Lower lobe of right lung (tissue), 2 donors: Measurements from ENCODE around the gene IRF2BP2. TPM values are rescaled to one million over a fixed set of nuclear protein-coding genes. Genes with fewer than 3 reads are reported as not detected.

Experiments used
- ATAC-seq, 2 donors: fragments of 200-7000 bp; cut with Tn5 transposase; one replicate each; pipeline ENCODE4 v1.9.1; 2020 to 2022; ENCODE audit warnings: mild to moderate bottlenecking in 2 of 2, moderate library complexity in 2 of 2
- DNase-seq: peaks from one replicate; pipeline ENCODE4 v3.0.0-alpha.2; 2020
- H3K27ac ChIP-seq: fragments of 200-600 bp; one replicate; pipeline ENCODE4 v1.8.0; 2022
- H3K27me3 ChIP-seq: fragments of 200-600 bp; one replicate; pipeline ENCODE4 v1.8.0; 2022; ENCODE audit warnings: low read depth
- H3K36me3 ChIP-seq: fragments of 200-600 bp; one replicate; pipeline ENCODE4 v1.8.0; 2022; ENCODE audit warnings: mild to moderate bottlenecking
- H3K4me1 ChIP-seq: fragments of 200-600 bp; one replicate; pipeline ENCODE4 v1.8.0; 2022
- H3K4me3 ChIP-seq: fragments of 200-600 bp; one replicate; pipeline ENCODE4 v1.8.0; 2022; ENCODE audit warnings: mild to moderate bottlenecking
- H3K9me3 ChIP-seq: fragments of 200-600 bp; one replicate; pipeline ENCODE4 v1.8.0; 2022
- CTCF ChIP-seq: fragments of 200-600 bp; IDR thresholded peaks from one replicate; pipeline ENCODE4 v1.8.0; 2022; ENCODE audit warnings: antibody characterized with exemption, mild to moderate bottlenecking
- intact Hi-C: fragments of 100-400 bp; cut with DNase I; formaldehyde crosslinking; loops from one replicate; pipeline ENCODE4 v1.11.0; 2022
- total RNA-seq: library from RNA; stranded (reverse); fragmentation: NEBNext Ultra II Directional; extraction: Animal tissue kit (Norgen Biotek cat#: 25700); gene quantifications from one replicate; pipeline ENCODE4 v1.2.1, GENCODE V29; 2021
- donor health status: DM: no; HTN: yes; CAD: no; lungs with severe emphysema.

Gene IRF2BP2
- total RNA-seq, 1 donor from 2014 or later = 154 TPM

GRCh38 chr1:234627009-234627950, 17.3 kb upstream of the IRF2BP2 start:
- Histone ChIP-seq H3K36me3 (no peaks in the 10 kb centered on the region), H3K4me3 (no peak overlapping the region), H3K27me3 (no peaks in the 10 kb centered on the region), H3K27ac (no peak overlapping the region), H3K9me3 (no peaks in the 10 kb centered on the region), H3K4me1 (peaks cover 15% of the 10 kb centered on the region)
- TF ChIP-seq CTCF = no peak
- no peak for DNase-seq
- intact Hi-C loops = no loop called here
- no peak for ATAC-seq

- ATAC-seq = no peak
- Histone ChIP-seq H3K27ac (no peak overlapping the region), H3K36me3 (no peaks in the 10 kb centered on the region), H3K9me3 (no peaks in the 10 kb centered on the region), H3K4me3 (no peak overlapping the region), H3K4me1 (peaks cover 9% of the 10 kb centered on the region), H3K27me3 (no peaks in the 10 kb centered on the region)
- TF ChIP-seq CTCF = no peak
- intact Hi-C loops = no loop called here
- DNase-seq = no peak
Measured at GRCh38 chr1:234626391-234626790, 16.4 kb upstream of the IRF2BP2 start.

- DNase-seq (no peak), ATAC-seq (no peak)
- TF ChIP-seq CTCF = no peak
- intact Hi-C loops = no loop called here
- Histone ChIP-seq H3K9me3 (no peaks in the 10 kb centered on the region), H3K4me1 (peaks cover 7% of the 10 kb centered on the region), H3K27me3 (no peaks in the 10 kb centered on the region), H3K27ac (peak overlapping the region; percentile 28), H3K4me3 (no peak overlapping the region), H3K36me3 (no peaks in the 10 kb centered on the region)
Measured at GRCh38 chr1:234624724-234625117, 14.7 kb upstream of the IRF2BP2 start.

- intact Hi-C loops = no loop called here
- Histone ChIP-seq H3K4me3 (no peak overlapping the region), H3K36me3 (no peaks in the 10 kb centered on the region), H3K9me3 (no peaks in the 10 kb centered on the region), H3K27ac (no peak overlapping the region), H3K4me1 (peaks cover 32% of the 10 kb centered on the region), H3K27me3 (no peaks in the 10 kb centered on the region)
- no peak for DNase-seq
- TF ChIP-seq CTCF = no peak
- no peak for ATAC-seq
Measured at GRCh38 chr1:234621657-234622335, 11.8 kb upstream of the IRF2BP2 start.

- no peak overlapping the region for H3K27ac ChIP-seq
- no peaks in the 10 kb centered on the region for H3K27me3 ChIP-seq
- intact Hi-C loops = no loop called here
- H3K36me3 ChIP-seq = no peaks in the 10 kb centered on the region
- TF ChIP-seq CTCF = no peak
- H3K4me3 ChIP-seq = no peak overlapping the region
- no peaks in the 10 kb centered on the region for H3K9me3 ChIP-seq
- DNase-seq (no peak), ATAC-seq (no peak)
- peaks cover 39% of the 10 kb centered on the region for H3K4me1 ChIP-seq
Measured at GRCh38 chr1:234621127-234621468, 11.1 kb upstream of the IRF2BP2 start.
